ENCODE results near the gene COMT. TPM values are rescaled to one million over a fixed set of nuclear protein-coding genes. Genes with fewer than 3 reads are reported as not detected.
"Not testable (repeated sequence)": the region's sequence is repeated elsewhere in the genome, so short reads cannot be mapped to it uniquely, and the experiment has no call there.

COMT gene
- total and polyA plus RNA-seq, 9 donors = 61.9 to 104 (median 81.3) TPM

GRCh38 chr22:19926028-19926427, 15.5 kb upstream of the COMT start:
- not testable (repeated sequence) for DNase-seq; H3K27me3 ChIP-seq (ENCODE audit: control insufficient read depth, insufficient read depth, low read length); H3K4me3 ChIP-seq (ENCODE audit: low read length); H3K36me3 ChIP-seq (ENCODE audit: control insufficient read depth, insufficient read depth, low read length); H3K4me1 ChIP-seq (ENCODE audit: control insufficient read depth, insufficient read depth, low read length); H3K9me3 ChIP-seq (replicated peaks; ENCODE audit: control insufficient read depth, low read depth, low read length); H3K27ac ChIP-seq (ENCODE audit: low read length)
- WGBS (ENCODE audit: insufficient coverage) = 77% methylated on average over 5 of the region's 11 CpGs

- Histone ChIP-seq H3K27ac (ENCODE audit: low read length) (no peak overlapping the region), H3K9me3 (replicated peaks; ENCODE audit: control insufficient read depth, low read depth, low read length) (no peaks in the 10 kb centered on the region), H3K4me1 (ENCODE audit: control insufficient read depth, insufficient read depth, low read length) (no peaks in the 10 kb centered on the region), H3K36me3 (ENCODE audit: control insufficient read depth, insufficient read depth, low read length) (peaks cover 7% of the 10 kb centered on the region), H3K27me3 (ENCODE audit: control insufficient read depth, insufficient read depth, low read length) (no peaks in the 10 kb centered on the region), H3K4me3 (ENCODE audit: low read length) (no peak overlapping the region)
- DNase-seq = no peak
- WGBS (ENCODE audit: insufficient coverage) = no CpG with 5 or more reads among the region's 7 CpGs
Measured at GRCh38 chr22:19927696-19928095, 13.9 kb upstream of the COMT start.

GRCh38 chr22:19928207-19928606, 13.4 kb upstream of the COMT start:
- DNase-seq = no peak
- no peak overlapping the region for H3K27ac ChIP-seq (ENCODE audit: low read length)
- H3K36me3 ChIP-seq (ENCODE audit: control insufficient read depth, insufficient read depth, low read length) = peaks cover 11% of the 10 kb centered on the region
- no peak overlapping the region for H3K4me3 ChIP-seq (ENCODE audit: low read length)
- no peaks in the 10 kb centered on the region for H3K27me3 ChIP-seq (ENCODE audit: control insufficient read depth, insufficient read depth, low read length)
- no peaks in the 10 kb centered on the region for H3K4me1 ChIP-seq (ENCODE audit: control insufficient read depth, insufficient read depth, low read length)
- no peaks in the 10 kb centered on the region for H3K9me3 ChIP-seq (replicated peaks; ENCODE audit: control insufficient read depth, low read depth, low read length)
- 73% methylated on average over 10 of the region's 11 CpGs for WGBS (ENCODE audit: insufficient coverage)

GRCh38 chr22:19929586-19930550, 11.7 kb upstream of the COMT start:
- Histone ChIP-seq H3K36me3 (ENCODE audit: control insufficient read depth, insufficient read depth, low read length) (peaks cover 9% of the 10 kb centered on the region), H3K4me3 (ENCODE audit: low read length) (no peak overlapping the region)
- 88% methylated on average over 19 of the region's 21 CpGs for WGBS (ENCODE audit: insufficient coverage)

GRCh38 chr22:19930551-19931486, 10.8 kb upstream of the COMT start:
- Histone ChIP-seq H3K9me3 (replicated peaks; ENCODE audit: control insufficient read depth, low read depth, low read length) (no peaks in the 10 kb centered on the region), H3K36me3 (ENCODE audit: control insufficient read depth, insufficient read depth, low read length) (peaks cover 9% of the 10 kb centered on the region), H3K4me1 (ENCODE audit: control insufficient read depth, insufficient read depth, low read length) (no peaks in the 10 kb centered on the region), H3K4me3 (ENCODE audit: low read length) (no peak overlapping the region), H3K27me3 (ENCODE audit: control insufficient read depth, insufficient read depth, low read length) (no peaks in the 10 kb centered on the region), H3K27ac (ENCODE audit: low read length) (no peak overlapping the region)
- DNase-seq = no peak
- 81% methylated on average over 14 of the region's 21 CpGs for WGBS (ENCODE audit: insufficient coverage)

More at GRCh38 chr22:19929586-19930550, 11.7 kb upstream of the COMT start:
- Histone ChIP-seq H3K9me3 (replicated peaks; ENCODE audit: control insufficient read depth, low read depth, low read length) (no peaks in the 10 kb centered on the region), H3K27me3 (ENCODE audit: control insufficient read depth, insufficient read depth, low read length) (no peaks in the 10 kb centered on the region), H3K4me1 (ENCODE audit: control insufficient read depth, insufficient read depth, low read length) (no peaks in the 10 kb centered on the region), H3K27ac (ENCODE audit: low read length) (no peak overlapping the region)
- DNase-seq = no peak

GRCh38 chr22:19931514-19931913, 10.1 kb upstream of the COMT start:
- Histone ChIP-seq H3K27ac (ENCODE audit: low read length) (no peak overlapping the region), H3K36me3 (ENCODE audit: control insufficient read depth, insufficient read depth, low read length) (peaks cover 9% of the 10 kb centered on the region), H3K9me3 (replicated peaks; ENCODE audit: control insufficient read depth, low read depth, low read length) (peaks cover 2% of the 10 kb centered on the region), H3K27me3 (ENCODE audit: control insufficient read depth, insufficient read depth, low read length) (no peaks in the 10 kb centered on the region), H3K4me1 (ENCODE audit: control insufficient read depth, insufficient read depth, low read length) (no peaks in the 10 kb centered on the region), H3K4me3 (ENCODE audit: low read length) (no peak overlapping the region)
- DNase-seq = no peak
- WGBS (ENCODE audit: insufficient coverage) = 98% methylated on average over 4 of the region's 8 CpGs

- peaks cover 16% of the 10 kb centered on the region for H3K36me3 ChIP-seq (ENCODE audit: control insufficient read depth, insufficient read depth, low read length)
- H3K9me3 ChIP-seq (replicated peaks; ENCODE audit: control insufficient read depth, low read depth, low read length) = peaks cover 2% of the 10 kb centered on the region
- DNase-seq = no peak
- 52% methylated on average over 7 of the region's 12 CpGs for WGBS (ENCODE audit: insufficient coverage)
- no peak overlapping the region for H3K4me3 ChIP-seq (ENCODE audit: low read length)
- H3K4me1 ChIP-seq (ENCODE audit: control insufficient read depth, insufficient read depth, low read length) = no peaks in the 10 kb centered on the region
- H3K27ac ChIP-seq (ENCODE audit: low read length) = no peak overlapping the region
- no peaks in the 10 kb centered on the region for H3K27me3 ChIP-seq (ENCODE audit: control insufficient read depth, insufficient read depth, low read length)
Measured at GRCh38 chr22:19932367-19933206, 9.0 kb upstream of the COMT start.

GRCh38 chr22:19933341-19934241, 8.0 kb upstream of the COMT start:
- Histone ChIP-seq H3K27ac (ENCODE audit: low read length) (no peak overlapping the region), H3K9me3 (replicated peaks; ENCODE audit: control insufficient read depth, low read depth, low read length) (peaks cover 2% of the 10 kb centered on the region), H3K27me3 (ENCODE audit: control insufficient read depth, insufficient read depth, low read length) (no peaks in the 10 kb centered on the region), H3K36me3 (ENCODE audit: control insufficient read depth, insufficient read depth, low read length) (peaks cover 16% of the 10 kb centered on the region), H3K4me3 (ENCODE audit: low read length) (no peak overlapping the region), H3K4me1 (ENCODE audit: control insufficient read depth, insufficient read depth, low read length) (no peaks in the 10 kb centered on the region)
- no peak for DNase-seq
- 79% methylated on average over 9 of the region's 9 CpGs for WGBS (ENCODE audit: insufficient coverage)

Measured in muscle of leg (tissue), 11 donors.